WTC11 (cell line): ENCODE measurements around the gene THSD4. TPM values are rescaled to one million over a fixed set of nuclear protein-coding genes. Genes with fewer than 3 reads are reported as not detected.

Source experiments
- ATAC-seq: fragments of 200-7000 bp; cut with Tn5 transposase; 2 replicates; pipeline ENCODE4 v1.10.0; 2021; ENCODE audit warnings: mild to moderate bottlenecking, moderate library complexity
- CTCF ChIA-PET: fragments of 300-600 bp; sonication (Branson Sonifier 250); formaldehyde crosslinking; loops from one replicate; lab custom pipeline; 2021; ENCODE audit warnings: antibody characterized with exemption; lab: Charles Lee
- POLR2A ChIA-PET: fragments of 350-600 bp; sonication (Branson Sonifier 250); formaldehyde crosslinking; loops from one replicate; lab custom pipeline; 2021; ENCODE audit warnings: antibody characterized with exemption; lab: Charles Lee
- DNase-seq: peaks from one replicate; pipeline ENCODE4 v3.0.0; 2021; ENCODE audit warnings: low spot score
- H3K27ac Mint-ChIP-seq: 2 replicates; pipeline ENCODE4 v1.8.0; 2021; ENCODE audit warnings: mixed read lengths
- H3K27me3 Mint-ChIP-seq: 2 replicates; pipeline ENCODE4 v1.8.0; 2021; ENCODE audit warnings: low read depth, mild to moderate bottlenecking, moderate library complexity, mixed read lengths
- H3K36me3 Mint-ChIP-seq: 2 replicates; pipeline ENCODE4 v1.8.0; 2021; ENCODE audit warnings: mixed read lengths
- H3K4me1 Mint-ChIP-seq: 2 replicates; pipeline ENCODE4 v1.8.0; 2022; ENCODE audit warnings: mixed read lengths
- H3K4me3 Mint-ChIP-seq: 2 replicates; pipeline ENCODE4 v1.8.0; 2021; ENCODE audit warnings: mild to moderate bottlenecking, moderate library complexity, mixed read lengths
- H3K9me3 Mint-ChIP-seq: 2 replicates; pipeline ENCODE4 v1.8.0; 2021; ENCODE audit warnings: mixed read lengths
- AR ChIP-seq: fragments of 250-450 bp; sonication (Bioruptor Pico); IDR thresholded peaks from 2 replicates; pipeline ENCODE4 v1.9.0; 2021; ENCODE audit warnings: mild to moderate bottlenecking
- ELF4 ChIP-seq: sonication (generic); formaldehyde crosslinking; IDR thresholded peaks from 2 replicates; pipeline ENCODE4 v1.8.1; 2022; ENCODE audit warnings: low read depth, mild to moderate bottlenecking, moderate library complexity, missing genetic modification reagents
- FOXJ3 ChIP-seq: sonication (generic); formaldehyde crosslinking; IDR thresholded peaks from 2 replicates; pipeline ENCODE4 v1.9.0; 2021; ENCODE audit warnings: missing genetic modification reagents, mild to moderate bottlenecking, borderline replicate concordance
- FOXP1 ChIP-seq: sonication (generic); formaldehyde crosslinking; IDR thresholded peaks from 2 replicates; pipeline ENCODE4 v1.8.0; 2022; ENCODE audit warnings: missing genetic modification reagents, mild to moderate bottlenecking, moderate library complexity, borderline replicate concordance
- HMGXB4 ChIP-seq: sonication (generic); formaldehyde crosslinking; IDR thresholded peaks from 2 replicates; pipeline ENCODE4 v1.8.1; 2023; ENCODE audit warnings: mild to moderate bottlenecking, moderate library complexity, missing genetic modification reagents
- NFATC4 ChIP-seq: fragments of 250-450 bp; sonication (Bioruptor Pico); IDR thresholded peaks from 2 replicates; pipeline ENCODE4 v1.9.0; 2021; ENCODE audit warnings: mild to moderate bottlenecking
- NR2C2 ChIP-seq: sonication (generic); formaldehyde crosslinking; IDR thresholded peaks from 2 replicates; pipeline ENCODE4 v1.8.0; 2022; ENCODE audit warnings: mild to moderate bottlenecking, missing genetic modification reagents
- NR3C1 ChIP-seq: sonication (generic); formaldehyde crosslinking; conservative IDR thresholded peaks from 2 replicates; pipeline ENCODE4 v1.8.1; 2023; ENCODE audit warnings: low read depth, mild to moderate bottlenecking, missing genetic modification reagents
- PRDM15 ChIP-seq: sonication (generic); formaldehyde crosslinking; IDR thresholded peaks from 2 replicates; pipeline ENCODE4 v1.8.0; 2022; ENCODE audit warnings: missing genetic modification reagents
- PREB ChIP-seq: sonication (generic); formaldehyde crosslinking; IDR thresholded peaks from 2 replicates; pipeline ENCODE4 v1.8.1; 2022; ENCODE audit warnings: mild to moderate bottlenecking, missing genetic modification reagents, moderate library complexity, borderline replicate concordance
- SP1 ChIP-seq: sonication (generic); formaldehyde crosslinking; conservative IDR thresholded peaks from 2 replicates; pipeline ENCODE4 v1.8.1; 2022; ENCODE audit warnings: missing genetic modification reagents
- USF2 ChIP-seq: sonication (generic); formaldehyde crosslinking; IDR thresholded peaks from 2 replicates; pipeline ENCODE4 v1.8.1; 2023; ENCODE audit warnings: mild to moderate bottlenecking, missing genetic modification reagents, moderate library complexity
- ZNF317 ChIP-seq: sonication (generic); formaldehyde crosslinking; IDR thresholded peaks from 2 replicates; pipeline ENCODE4 v1.8.1; 2023; ENCODE audit warnings: low read depth, mild to moderate bottlenecking, moderate library complexity, missing genetic modification reagents, borderline replicate concordance
- ZNF512 ChIP-seq: sonication (generic); formaldehyde crosslinking; IDR thresholded peaks from 2 replicates; pipeline ENCODE4 v1.8.1; 2022; ENCODE audit warnings: missing genetic modification reagents, borderline replicate concordance
- total RNA-seq: library from RNA; stranded (reverse); gene quantifications from 3 replicates; pipeline ENCODE4 v1.2.3, GENCODE V29; 2021

THSD4 gene
- total RNA-seq, 1 experiment from 2014 or later = 7.8 TPM

GRCh38 chr15:71333136-71333700 lies 217.9 kb downstream of the THSD4 start:
- POLR2A ChIA-PET = no interaction called here
- H3K36me3 Mint-ChIP-seq = no peaks in the 10 kb centered on the region
- no peaks in the 10 kb centered on the region for H3K27me3 Mint-ChIP-seq
- no peak for TF ChIP-seq HMGXB4 (CRISPR knock-in tag)
- TF ChIP-seq FOXP1 = no peak
- TF ChIP-seq USF2 (CRISPR knock-in tag) = no peak
- H3K27ac Mint-ChIP-seq = no peak overlapping the region
- no peak for DNase-seq
- H3K9me3 Mint-ChIP-seq = no peaks in the 10 kb centered on the region
- no peak for ATAC-seq
- H3K4me1 Mint-ChIP-seq = peaks cover 46% of the 10 kb centered on the region
- CTCF ChIA-PET = no interaction called here
- H3K4me3 Mint-ChIP-seq = no peak overlapping the region

- CTCF ChIA-PET = interaction anchor here (0.6 kb wide), 1 partner anchor 153 kb away, joined by 4 read pairs; no protein-coding TSS in a partner anchor
- ATAC-seq (no peak), DNase-seq (no peak)
- Mint-ChIP-seq H3K27ac (no peak overlapping the region), H3K27me3 (no peaks in the 10 kb centered on the region), H3K9me3 (no peaks in the 10 kb centered on the region), H3K4me3 (no peak overlapping the region), H3K36me3 (no peaks in the 10 kb centered on the region), H3K4me1 (peaks cover 52% of the 10 kb centered on the region)
- POLR2A ChIA-PET = no interaction called here
- TF ChIP-seq ELF4 (CRISPR knock-in tag) (no peak), SP1 (CRISPR knock-in tag) (no peak), NR2C2 (CRISPR knock-in tag) (no peak), PRDM15 (CRISPR knock-in tag) (no peak), NFATC4 (CRISPR knock-in tag) (no peak), AR (CRISPR knock-in tag) (no peak), FOXJ3 (CRISPR knock-in tag) (no peak), ZNF317 (CRISPR knock-in tag) (no peak), ZNF512 (no peak), PREB (CRISPR knock-in tag) (no peak), NR3C1 (CRISPR knock-in tag) (no peak)
These were observed 218.6 kb downstream of the THSD4 start for GRCh38 chr15:71333839-71334238.
